ENCODE measurements around the gene PDCD4.

Gene PDCD4

DNA sequence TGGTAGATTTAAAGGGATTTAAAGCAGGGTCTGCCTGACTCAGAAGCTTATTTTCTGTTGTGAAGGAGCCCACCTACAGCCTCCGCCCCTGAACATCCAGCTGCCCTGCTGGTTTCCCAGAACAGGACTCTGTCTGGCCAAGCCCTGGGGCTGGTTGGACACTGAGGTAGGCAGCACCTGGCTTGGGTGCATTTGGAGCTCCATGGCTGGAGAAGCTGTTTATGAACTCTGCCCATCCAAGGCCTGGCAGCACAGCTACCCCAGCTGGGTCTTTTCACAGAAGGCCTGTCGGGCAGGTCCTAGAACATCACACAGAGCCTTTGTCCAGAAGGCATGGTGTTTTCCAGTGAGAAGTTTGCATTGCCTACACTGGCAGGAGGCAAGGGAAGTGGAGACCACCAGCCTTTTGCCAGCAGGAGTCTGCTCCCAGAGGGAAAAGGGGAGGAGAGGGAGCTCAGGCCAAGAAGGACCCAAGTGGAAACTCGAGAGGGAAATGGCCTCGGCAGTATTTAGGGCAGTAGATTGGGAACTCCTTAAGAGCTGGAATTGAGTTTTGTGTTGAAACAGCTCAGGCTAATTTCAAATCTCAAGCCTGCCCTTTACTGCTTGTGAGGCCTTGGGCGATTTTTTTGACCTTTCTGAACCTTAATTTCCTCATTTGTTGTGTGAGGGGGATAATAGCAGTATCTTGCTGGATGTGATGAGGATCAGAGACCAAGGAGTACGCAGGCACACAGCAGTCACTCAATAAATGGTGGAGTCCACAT is 12.3 kb upstream of the PDCD4 start:
- Histone ChIP-seq H3K4me3 (ENCODE audit: low read length) (peak overlapping the region; percentile 61), H3K36me3 (ENCODE audit: control insufficient read depth, low read length) (no peaks in the 10 kb centered on the region; the same call in 1 of the 2 replicates), H3K4me1 (ENCODE audit: control insufficient read depth, low read length) (peaks cover 84% of the 10 kb centered on the region)

DNA sequence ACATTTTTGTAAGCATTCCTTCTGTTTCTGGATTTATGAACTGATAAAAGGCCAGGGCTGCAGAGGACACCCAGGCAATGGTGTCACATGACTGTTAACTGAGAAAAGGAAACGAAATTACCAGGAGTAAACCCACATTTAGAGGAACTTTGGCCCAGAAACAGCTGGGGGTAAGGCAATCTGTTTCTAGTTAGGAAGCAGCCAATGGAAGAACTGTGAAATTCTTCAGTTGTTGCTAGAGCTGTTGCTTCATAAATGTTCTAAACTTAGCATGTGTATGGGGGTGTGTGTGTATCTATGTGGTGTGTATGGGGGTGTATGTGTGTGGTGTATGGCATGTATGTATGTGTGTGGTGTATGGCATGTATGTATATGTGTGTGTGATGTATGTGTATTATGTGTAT is 11.8 kb upstream of the PDCD4 start:
- Histone ChIP-seq H3K27ac (ENCODE audit: low read depth, low read length) (peak overlapping the region; percentile 93), H3K36me3 (ENCODE audit: control insufficient read depth, low read length) (no peaks in the 10 kb centered on the region; the same call in 1 of the 2 replicates), H3K9me2 (replicated peaks; ENCODE audit: control insufficient read depth, low read length) (no peaks in the 10 kb centered on the region), H3K79me2 (ENCODE audit: control insufficient read depth, low read length) (no peaks in the 10 kb centered on the region), H3K9me3 (ENCODE audit: control insufficient read depth, insufficient read depth, low read length) (no peaks in the 10 kb centered on the region; the same call in 1 of the 2 replicates), H4K20me1 (ENCODE audit: control insufficient read depth, insufficient read depth, low read depth, low read length) (no peaks in the 10 kb centered on the region), H3K4me2 (ENCODE audit: low read length) (peak overlapping the region; percentile 82), H3K4me3 (ENCODE audit: low read length) (peak overlapping the region; percentile 61), H3K4me1 (ENCODE audit: control insufficient read depth, low read length) (peaks cover 84% of the 10 kb centered on the region), H3K27me3 (ENCODE audit: control insufficient read depth, low read length) (no peaks in the 10 kb centered on the region), H3F3A (ENCODE audit: control insufficient read depth, insufficient read depth) (peaks cover 33% of the 10 kb centered on the region)
- TF ChIP-seq, protein P1, sequence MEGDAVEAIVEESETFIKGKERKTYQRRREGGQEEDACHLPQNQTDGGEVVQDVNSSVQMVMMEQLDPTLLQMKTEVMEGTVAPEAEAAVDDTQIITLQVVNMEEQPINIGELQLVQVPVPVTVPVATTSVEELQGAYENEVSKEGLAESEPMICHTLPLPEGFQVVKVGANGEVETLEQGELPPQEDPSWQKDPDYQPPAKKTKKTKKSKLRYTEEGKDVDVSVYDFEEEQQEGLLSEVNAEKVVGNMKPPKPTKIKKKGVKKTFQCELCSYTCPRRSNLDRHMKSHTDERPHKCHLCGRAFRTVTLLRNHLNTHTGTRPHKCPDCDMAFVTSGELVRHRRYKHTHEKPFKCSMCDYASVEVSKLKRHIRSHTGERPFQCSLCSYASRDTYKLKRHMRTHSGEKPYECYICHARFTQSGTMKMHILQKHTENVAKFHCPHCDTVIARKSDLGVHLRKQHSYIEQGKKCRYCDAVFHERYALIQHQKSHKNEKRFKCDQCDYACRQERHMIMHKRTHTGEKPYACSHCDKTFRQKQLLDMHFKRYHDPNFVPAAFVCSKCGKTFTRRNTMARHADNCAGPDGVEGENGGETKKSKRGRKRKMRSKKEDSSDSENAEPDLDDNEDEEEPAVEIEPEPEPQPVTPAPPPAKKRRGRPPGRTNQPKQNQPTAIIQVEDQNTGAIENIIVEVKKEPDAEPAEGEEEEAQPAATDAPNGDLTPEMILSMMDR (IDR thresholded peaks at IDR 0.05; ENCODE audit: low read depth, low read length, poor library complexity, severe bottlenecking), result no peak
- TF ChIP-seq EZH2phosphoT487 (IDR thresholded peaks at IDR 0.05; ENCODE audit: borderline replicate concordance, low read length), result no peak

More for the DNA sequence above, 12.3 kb upstream of the PDCD4 start:
- no peaks in the 10 kb centered on the region; the same call in 1 of the 2 replicates for H3K9me3 ChIP-seq (ENCODE audit: control insufficient read depth, insufficient read depth, low read length)
- H3K4me2 ChIP-seq (ENCODE audit: low read length), result peak overlapping the region; percentile 82
- H3K27ac ChIP-seq (ENCODE audit: low read depth, low read length), result peak overlapping the region; percentile 93
- TF ChIP-seq EZH2phosphoT487 (IDR thresholded peaks at IDR 0.05; ENCODE audit: borderline replicate concordance, low read length), result no peak
- TF ChIP-seq, protein P1 (IDR thresholded peaks at IDR 0.05; ENCODE audit: low read depth, low read length, poor library complexity, severe bottlenecking), result no peak
- H3F3A ChIP-seq (ENCODE audit: control insufficient read depth, insufficient read depth), result peaks cover 31% of the 10 kb centered on the region
- no peaks in the 10 kb centered on the region for H4K20me1 ChIP-seq (ENCODE audit: control insufficient read depth, insufficient read depth, low read depth, low read length)
- no peaks in the 10 kb centered on the region for H3K9me2 ChIP-seq (replicated peaks; ENCODE audit: control insufficient read depth, low read length)
- H3K79me2 ChIP-seq (ENCODE audit: control insufficient read depth, low read length), result no peaks in the 10 kb centered on the region
- H3K27me3 ChIP-seq (ENCODE audit: control insufficient read depth, low read length), result no peaks in the 10 kb centered on the region

DNA sequence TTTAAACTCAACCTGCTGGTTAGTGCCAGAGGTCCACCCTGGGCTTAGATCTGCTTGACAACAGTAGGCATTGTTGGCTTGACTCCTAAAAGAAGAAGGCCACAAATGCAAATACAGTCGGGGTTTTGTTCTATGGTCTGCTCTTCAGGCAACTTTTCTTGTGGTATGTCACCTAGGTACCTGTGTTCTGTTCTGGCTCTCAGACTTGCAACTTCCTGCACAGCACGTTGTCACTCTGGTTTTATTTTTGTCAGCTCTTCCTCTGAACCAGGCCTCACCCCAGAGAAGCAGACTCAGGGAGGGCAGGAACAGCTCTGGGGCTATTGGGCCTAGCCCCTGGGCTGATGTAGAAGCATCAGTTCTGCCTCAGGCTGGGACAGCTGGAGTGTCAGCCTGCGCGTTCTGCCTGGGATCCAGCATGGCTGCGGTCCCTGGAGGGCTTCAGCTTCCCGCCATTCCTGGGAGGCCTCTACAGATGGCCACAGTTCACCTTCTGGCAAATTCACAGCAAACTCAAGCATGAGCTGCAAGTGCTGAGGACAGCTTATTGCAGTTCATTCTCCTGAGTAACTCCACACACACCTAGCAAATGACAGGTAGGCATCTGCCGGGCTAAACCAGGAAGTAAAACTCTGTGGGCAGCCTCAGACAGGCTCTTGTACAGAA is 11.0 kb upstream of the PDCD4 start:
- no peaks in the 10 kb centered on the region for H3K9me2 ChIP-seq (replicated peaks; ENCODE audit: control insufficient read depth, low read length)
- H3F3A ChIP-seq (ENCODE audit: control insufficient read depth, insufficient read depth), result peaks cover 41% of the 10 kb centered on the region
- peak overlapping the region; percentile 82 for H3K4me2 ChIP-seq (ENCODE audit: low read length)
- TF ChIP-seq, protein P1 (IDR thresholded peaks at IDR 0.05; ENCODE audit: low read depth, low read length, poor library complexity, severe bottlenecking), result no peak
- no peak for TF ChIP-seq EZH2phosphoT487 (IDR thresholded peaks at IDR 0.05; ENCODE audit: borderline replicate concordance, low read length)
- H3K4me3 ChIP-seq (ENCODE audit: low read length), result peak overlapping the region; percentile 61
- no peaks in the 10 kb centered on the region for H4K20me1 ChIP-seq (ENCODE audit: control insufficient read depth, insufficient read depth, low read depth, low read length)
- no peaks in the 10 kb centered on the region for H3K9me3 ChIP-seq (ENCODE audit: control insufficient read depth, insufficient read depth, low read length)
- peak overlapping the region; percentile 93 for H3K27ac ChIP-seq (ENCODE audit: low read depth, low read length)
- H3K27me3 ChIP-seq (ENCODE audit: control insufficient read depth, low read length), result no peaks in the 10 kb centered on the region
- H3K4me1 ChIP-seq (ENCODE audit: control insufficient read depth, low read length), result peaks cover 89% of the 10 kb centered on the region
- H3K36me3 ChIP-seq (ENCODE audit: control insufficient read depth, low read length), result no peaks in the 10 kb centered on the region; the same call in 1 of the 2 replicates
- no peaks in the 10 kb centered on the region for H3K79me2 ChIP-seq (ENCODE audit: control insufficient read depth, low read length)

Data from DOHH2 (cell line).